Neural progenitor cell (in vitro differentiated cells): ENCODE data around the gene REPIN1.

Experiments
- CTCF ChIP-seq: fragments of 200-600 bp; sonication (generic); IDR thresholded peaks from 2 replicates; pipeline ENCODE4 v1.5.1; 2017; ENCODE audit warnings: antibody characterized with exemption, mild to moderate bottlenecking
- EZH2 ChIP-seq: fragments of 200-600 bp; sonication (generic); IDR thresholded peaks from 2 replicates; pipeline ENCODE4 v1.6.1; 2017; ENCODE audit warnings: antibody characterized with exemption, mild to moderate bottlenecking, moderate library complexity
- EZH2phosphoT487 ChIP-seq: fragments of 200-600 bp; sonication (generic); IDR thresholded peaks from 2 replicates; pipeline ENCODE4 v1.6.1; 2017; ENCODE audit warnings: antibody characterized with exemption

DNA sequence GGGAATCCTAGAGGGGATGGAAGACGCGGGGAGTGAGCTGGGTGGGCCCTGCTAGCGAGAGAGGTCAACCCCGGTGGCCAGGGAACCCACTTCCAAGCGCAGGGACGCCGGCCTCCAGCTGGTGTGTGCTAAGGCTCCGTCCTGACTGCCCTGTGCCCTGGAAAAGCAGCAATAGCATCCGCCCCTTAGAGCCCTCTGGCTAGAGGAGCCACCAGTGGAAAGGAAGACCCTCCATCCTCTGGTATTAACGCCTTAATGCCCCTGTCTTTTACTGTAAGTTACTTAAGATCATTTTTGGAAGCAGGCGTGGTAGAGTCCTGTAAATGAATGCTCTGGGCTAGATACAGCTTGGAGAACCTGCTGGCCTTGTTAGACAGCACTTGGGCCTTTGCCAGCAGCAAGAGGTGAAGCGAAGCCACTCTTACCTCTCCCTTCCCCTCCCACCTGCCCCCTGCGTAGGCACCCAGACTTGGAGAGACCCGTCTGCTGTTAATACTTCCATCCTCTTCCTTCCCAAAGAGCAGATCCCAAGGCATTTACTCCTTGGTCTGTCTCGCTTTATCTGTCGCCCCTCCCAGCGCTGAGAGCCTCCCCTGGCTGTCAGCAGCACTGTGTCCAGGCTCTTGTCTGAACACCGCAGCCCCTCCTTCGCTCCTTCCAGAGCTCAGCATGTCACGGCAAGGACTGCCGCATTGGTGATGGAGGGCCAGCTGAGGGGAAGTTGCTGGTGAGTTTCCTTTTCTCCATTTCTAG lies 4.6 kb downstream of the REPIN1 start:
- TF ChIP-seq CTCF (no peak), EZH2phosphoT487 (no peak), EZH2 (no peak)
